ENCODE measurements around the gene MFSD12. TPM values are rescaled to one million over a fixed set of nuclear protein-coding genes. Genes with fewer than 3 reads are reported as not detected.

Gene MFSD12
- total RNA-seq, 4 donors from 2014 or later = 22.1 to 94.1 (median 42.2) TPM

GRCh38 chr19:3599776-3600187, 42.4 kb upstream of the MFSD12 start:
- Histone ChIP-seq H3K4me1 (peaks cover 0 to 21% (median 5%) of the 10 kb centered on the region in 3 donors), H3K36me3 (peaks cover 0 to 27% of the 10 kb centered on the region in 2 donors), H3K9me3 (no peaks in the 10 kb centered on the region), H3K4me3 (no peak overlapping the region), H3K27ac (no peak overlapping the region), H3K27me3 (no peaks in the 10 kb centered on the region)
- TF ChIP-seq CTCF (IDR thresholded peaks at IDR 0.05) = no peak
- no peak for TF ChIP-seq EP300 (IDR thresholded peaks at IDR 0.05)
- no peak for TF ChIP-seq POLR2AphosphoS5 (IDR thresholded peaks at IDR 0.05)
- no peak for TF ChIP-seq POLR2A (IDR thresholded peaks at IDR 0.05)
- no CpG with 5 or more reads among the region's 28 CpGs for WGBS, 2 donors (ENCODE audit: low coverage in 1 of 2)
- no peak for ATAC-seq

- WGBS, 2 donors (ENCODE audit: low coverage in 1 of 2) = 85% methylated on average over 8 of the region's 34 CpGs
- no peaks in the 10 kb centered on the region for H3K27me3 ChIP-seq
- no peak overlapping the region for H3K4me3 ChIP-seq
- H3K9me3 ChIP-seq = no peaks in the 10 kb centered on the region
- peaks cover 0 to 27% of the 10 kb centered on the region in 2 donors for H3K36me3 ChIP-seq
- ATAC-seq = no peak
- TF ChIP-seq POLR2A (IDR thresholded peaks at IDR 0.05) (no peak), POLR2AphosphoS5 (IDR thresholded peaks at IDR 0.05) (no peak), CTCF (IDR thresholded peaks at IDR 0.05) (no peak), EP300 (IDR thresholded peaks at IDR 0.05) (no peak)
- no peak overlapping the region for H3K27ac ChIP-seq
- no peaks in the 10 kb centered on the region for H3K4me1 ChIP-seq
Observed at GRCh38 chr19:3595521-3596061, 38.2 kb upstream of the MFSD12 start.

DNA sequence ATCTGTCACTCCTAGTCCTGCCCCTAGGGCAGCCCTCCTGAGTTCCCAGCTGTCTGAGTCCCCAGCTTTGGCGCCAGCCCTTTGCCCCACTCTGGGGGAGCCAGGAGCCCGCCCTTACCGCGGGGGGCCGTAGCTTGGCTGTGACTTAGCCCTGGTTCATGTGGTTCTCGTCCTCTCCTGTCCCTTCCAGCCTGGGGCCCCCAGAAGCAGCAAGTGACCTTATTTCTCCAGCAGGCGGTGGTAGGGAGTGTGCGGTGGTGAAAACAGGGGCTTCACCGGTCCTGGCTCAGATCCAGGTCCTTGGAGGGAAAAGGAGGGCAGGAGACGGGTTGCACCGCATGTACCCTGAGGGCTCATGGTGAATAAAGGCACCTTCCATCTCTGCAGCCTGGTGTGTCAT, 35.8 kb upstream of the MFSD12 start:
- H3K4me3 ChIP-seq = no peak overlapping the region
- no peaks in the 10 kb centered on the region for H3K4me1 ChIP-seq
- WGBS, 2 donors (ENCODE audit: low coverage in 1 of 2) = no CpG with 5 or more reads among the region's 11 CpGs
- no peak for ATAC-seq
- H3K27me3 ChIP-seq = no peaks in the 10 kb centered on the region
- H3K9me3 ChIP-seq = no peaks in the 10 kb centered on the region
- peak overlapping the region in 1 of 4 donors; percentile 8 for H3K27ac ChIP-seq
- peaks cover 0 to 20% of the 10 kb centered on the region in 2 donors for H3K36me3 ChIP-seq
- no peak for TF ChIP-seq CTCF (IDR thresholded peaks at IDR 0.05)
- TF ChIP-seq POLR2AphosphoS5 (IDR thresholded peaks at IDR 0.05) = no peak
- no peak for TF ChIP-seq EP300 (IDR thresholded peaks at IDR 0.05)
- no peak for TF ChIP-seq POLR2A (IDR thresholded peaks at IDR 0.05)

- H3K4me3 ChIP-seq = no peak overlapping the region
- H3K4me1 ChIP-seq = peaks cover 0 to 4% (median 0%) of the 10 kb centered on the region in 3 donors
- TF ChIP-seq EP300 (IDR thresholded peaks at IDR 0.05) (no peak), POLR2AphosphoS5 (IDR thresholded peaks at IDR 0.05) (no peak), POLR2A (IDR thresholded peaks at IDR 0.05) (no peak), CTCF (IDR thresholded peaks at IDR 0.05) (no peak)
- H3K36me3 ChIP-seq = peaks cover 0 to 13% of the 10 kb centered on the region in 2 donors
- no peaks in the 10 kb centered on the region for H3K9me3 ChIP-seq
- no peak overlapping the region for H3K27ac ChIP-seq
- no peak for ATAC-seq
- H3K27me3 ChIP-seq = no peaks in the 10 kb centered on the region
- WGBS, 2 donors (ENCODE audit: low coverage in 1 of 2) = no CpG with 5 or more reads among the region's 9 CpGs
Observed at GRCh38 chr19:3591876-3592613, 34.7 kb upstream of the MFSD12 start.

All from gastroesophageal sphincter (tissue), 4 donors.